HepG2 (cell line): ENCODE measurements around the gene PALMD. TPM values are rescaled to one million over a fixed set of nuclear protein-coding genes. Genes with fewer than 3 reads are reported as not detected.
A peak's percentile ranks its signal among the peaks of the same experiment; 100 is the strongest.

Experiments used
- ATF2 ChIP-seq: sonication (generic); formaldehyde crosslinking; IDR thresholded peaks from 2 replicates; pipeline ENCODE4 v1.4.0; 2020; ENCODE audit warnings: missing genetic modification reagents
- CBX1 ChIP-seq: IDR thresholded peaks from one replicate; pipeline ENCODE4 v1.6.1; 2016; ENCODE audit warnings: antibody characterized with exemption, low read depth
- POLR2AphosphoS2 ChIP-seq: IDR thresholded peaks from 2 replicates; pipeline ENCODE4 v1.6.1; 2011; ENCODE audit warnings: low read depth, low read length, improper control_type of control experiment
- SOX13 ChIP-seq, 3 experiments: fragments of 450-650 bp in 1 of 3; sonication (generic) in 1 of 3; formaldehyde crosslinking in 1 of 3; IDR thresholded peaks in 2 of 3; conservative IDR thresholded peaks in 1 of 3; 2 replicates each; pipeline versions ENCODE4 v1.5.0 to v1.6.1; 2016 to 2020; ENCODE audit warnings: antibody characterized with exemption in 1 of 3, mild to moderate bottlenecking in 1 of 3, missing compliant biosample characterization in 1 of 3, missing genetic modification reagents in 1 of 3, moderate library complexity in 1 of 3
- TGIF2 ChIP-seq: IDR thresholded peaks from 2 replicates; pipeline ENCODE4 v1.6.1; 2016; ENCODE audit warnings: control low read depth, missing compliant biosample characterization
- UBTF ChIP-seq: sonication (generic); formaldehyde crosslinking; IDR thresholded peaks from 2 replicates; pipeline ENCODE4 v1.4.0; 2020; ENCODE audit warnings: mild to moderate bottlenecking, missing genetic modification reagents
- XRCC5 ChIP-seq: fragments of 200-400 bp; formaldehyde crosslinking; optimal IDR thresholded peaks from 2 replicates; pipeline ENCODE3; 2017; ENCODE audit warnings: mild to moderate bottlenecking, low read length
- ZBED4 ChIP-seq: sonication (generic); formaldehyde crosslinking; IDR thresholded peaks from 2 replicates; pipeline ENCODE4 v1.4.0; 2020; ENCODE audit warnings: missing genetic modification reagents, borderline replicate concordance
- ZNF3 ChIP-seq: IDR thresholded peaks from 2 replicates; pipeline ENCODE4 v1.7.0; 2017; ENCODE audit warnings: inconsistent platforms
- ZNF484 ChIP-seq: sonication (generic); formaldehyde crosslinking; IDR thresholded peaks from 2 replicates; pipeline ENCODE4 v1.5.1; 2020; ENCODE audit warnings: mild to moderate bottlenecking, low read depth, missing genetic modification reagents, borderline replicate concordance
- ZNF512B ChIP-seq: sonication (generic); formaldehyde crosslinking; IDR thresholded peaks from 2 replicates; pipeline ENCODE4 v1.5.1; 2020; ENCODE audit warnings: missing genetic modification reagents, mild to moderate bottlenecking, borderline replicate concordance
- ZNF557 ChIP-seq: sonication (generic); formaldehyde crosslinking; IDR thresholded peaks from 2 replicates; pipeline ENCODE4 v1.4.0; 2020; ENCODE audit warnings: missing genetic modification reagents
- ZNF605 ChIP-seq: sonication (generic); formaldehyde crosslinking; IDR thresholded peaks from 2 replicates; pipeline ENCODE4 v1.8.0; 2022; ENCODE audit warnings: mild to moderate bottlenecking, missing genetic modification reagents
- ZNF710 ChIP-seq: sonication (generic); formaldehyde crosslinking; IDR thresholded peaks from 2 replicates; pipeline ENCODE4 v1.5.0; 2020; ENCODE audit warnings: mild to moderate bottlenecking, missing genetic modification reagents, borderline replicate concordance
- ZNF775 ChIP-seq: sonication (generic); formaldehyde crosslinking; IDR thresholded peaks from 2 replicates; pipeline ENCODE4 v1.4.0; 2020; ENCODE audit warnings: missing genetic modification reagents, mild to moderate bottlenecking, moderate library complexity, borderline replicate concordance
- ZNF83 ChIP-seq: sonication (generic); formaldehyde crosslinking; IDR thresholded peaks from 2 replicates; pipeline ENCODE4 v1.4.0; 2020; ENCODE audit warnings: missing genetic modification reagents, mild to moderate bottlenecking, borderline replicate concordance
- polyA plus RNA-seq, 8 experiments: library from polyadenylated mRNA; depleted of rRNA in 3 of 8; stranded (reverse) in 7 of 8; unstranded in 1 of 8; fragments of >200 nt; fragmentation: Illumina TruSeq in 4 of 8; extraction: Trizol in 4 of 8; gene quantifications; 2 replicates each; pipeline versions ENCODE4 v1.2.1 to v1.2.3, GENCODE V29; 2011 to 2016; ENCODE audit warnings: low read depth in 4 of 8, missing spikeins in 1 of 8, mixed read lengths in 1 of 8; ENCODE audit not compliant: insufficient read depth in 1 of 8
- total RNA-seq, 5 experiments: library from RNA; depleted of rRNA; stranded (reverse); fragments of >200 nt; fragmentation: Illumina TruSeq; extraction: Trizol; gene quantifications; 2 replicates each; pipeline ENCODE4 v1.2.3, GENCODE V29; 2016; ENCODE audit warnings: low read depth in 1 of 5

The PALMD gene
- total and polyA plus RNA-seq, 2 of the 13 experiments (the other 11 are each of a cell fraction or from before 2014, with no cell fraction given): 5.5 to 31.1 TPM

- TF ChIP-seq ZNF512B (no peak), ZNF605 (CRISPR knock-in tag) (no peak), UBTF (CRISPR knock-in tag) (no peak), ZNF710 (peak; percentile 52; the same call in 1 of the 2 replicates), TGIF2 (CRISPR knock-in tag) (no peak), ZNF484 (CRISPR knock-in tag) (no peak), ZNF557 (CRISPR knock-in tag) (no peak), POLR2AphosphoS2 (no peak), SOX13 (IDR thresholded peaks at IDR 0.05) (no peak), SOX13 (CRISPR knock-in tag; conservative IDR thresholded peaks at IDR 0.05 in 1 of 2, IDR thresholded peaks at IDR 0.05 in 1 of 2) (peak in 1 of 2 experiments; percentile 74; a peak in 2 of 4 replicates), CBX1 (no peak), ZNF83 (CRISPR knock-in tag) (no peak), ATF2 (peak; percentile 69; the same call in 1 of the 2 replicates), XRCC5 (no peak), ZBED4 (CRISPR knock-in tag) (no peak), ZNF775 (CRISPR knock-in tag) (no peak), ZNF3 (CRISPR knock-in tag) (no peak)
These were observed 93.0 kb downstream of the PALMD start (continued) for GRCh38 chr1:99738858-99739465.
